Occipital lobe (tissue), 3 donors: Measurements from ENCODE around the gene MAJIN. TPM values are rescaled to one million over a fixed set of nuclear protein-coding genes. Genes with fewer than 3 reads are reported as not detected.

Experiments used
- DNase-seq: peaks from one replicate; lab custom pipeline; 2025; lab: John Stamatoyannopoulos, UW
- small RNA-seq: library from RNA; depleted of rRNA; stranded (forward); fragments of <200 nt; gene quantifications from one replicate; pipeline ENCODE3, GENCODE V24; 2014
- total RNA-seq: library from RNA; depleted of rRNA; stranded (reverse); fragments of >200 nt; gene quantifications from one replicate; pipeline ENCODE4 v1.2.3, GENCODE V29; 2014

MAJIN gene
- total RNA-seq, 1 donor from 2014 or later: not detected

DNA sequence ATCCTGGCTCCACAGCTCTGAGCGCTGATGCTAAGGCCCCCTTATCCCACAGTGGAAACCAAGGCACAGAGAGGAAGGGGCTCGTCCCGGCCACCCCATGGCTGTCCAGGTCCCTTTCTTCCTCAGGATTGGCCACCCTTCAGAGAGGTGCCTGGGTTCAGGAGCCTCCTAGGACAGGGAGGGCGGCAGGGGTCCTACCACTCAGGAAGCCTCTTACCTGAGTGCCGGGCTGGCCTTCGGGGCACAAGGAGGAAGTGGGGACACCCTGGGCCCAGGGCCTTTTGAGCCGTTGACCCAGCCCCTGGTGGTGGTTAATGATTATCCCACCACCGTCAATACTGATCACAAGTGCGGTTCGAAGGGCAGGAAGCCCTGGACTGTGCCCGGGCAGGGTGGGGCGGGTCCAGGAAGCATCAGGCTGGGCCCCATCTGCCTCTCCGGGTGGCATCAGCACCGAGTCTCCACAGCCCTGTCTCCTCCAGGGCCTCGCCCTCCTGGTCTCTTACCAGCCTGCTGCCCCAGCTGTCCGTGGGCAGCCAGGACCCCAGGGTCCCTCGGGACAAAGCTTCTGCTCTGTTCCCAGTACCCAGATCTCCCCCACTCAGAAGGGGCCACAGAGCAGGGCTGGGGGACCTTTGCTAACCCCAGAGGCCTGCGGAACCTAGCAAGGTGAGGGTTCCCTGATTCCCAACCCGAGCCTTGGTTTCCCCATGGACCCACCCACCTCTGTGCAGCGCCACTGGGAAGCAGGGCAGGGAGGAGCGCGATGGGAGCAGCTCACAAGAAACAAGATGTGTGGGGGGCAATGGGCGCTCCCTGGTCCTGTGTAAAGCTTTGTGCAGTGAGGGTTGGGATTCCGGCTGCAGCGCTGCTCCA, 78.5 kb downstream of the MAJIN start:
- DNase-seq: no peak

DNA sequence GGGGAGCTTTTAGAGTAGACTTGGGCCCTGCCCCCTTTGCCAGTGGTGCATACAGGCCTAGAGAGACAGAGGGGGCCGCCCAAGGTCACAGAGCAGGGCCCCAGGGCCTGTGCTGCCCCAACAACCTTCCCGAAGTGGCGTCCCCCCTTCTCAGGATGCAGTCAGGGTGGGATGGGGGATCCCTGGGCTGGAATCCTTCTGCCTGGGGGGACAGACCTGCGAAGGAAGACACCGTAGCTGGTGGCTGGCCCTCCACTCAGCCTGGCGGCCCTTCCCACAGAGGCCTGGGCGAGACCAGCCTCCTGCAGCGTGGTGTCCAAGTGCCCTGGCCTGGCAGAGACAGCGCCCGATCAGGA, 79.1 kb downstream of the MAJIN start:
- no peak for DNase-seq

DNA sequence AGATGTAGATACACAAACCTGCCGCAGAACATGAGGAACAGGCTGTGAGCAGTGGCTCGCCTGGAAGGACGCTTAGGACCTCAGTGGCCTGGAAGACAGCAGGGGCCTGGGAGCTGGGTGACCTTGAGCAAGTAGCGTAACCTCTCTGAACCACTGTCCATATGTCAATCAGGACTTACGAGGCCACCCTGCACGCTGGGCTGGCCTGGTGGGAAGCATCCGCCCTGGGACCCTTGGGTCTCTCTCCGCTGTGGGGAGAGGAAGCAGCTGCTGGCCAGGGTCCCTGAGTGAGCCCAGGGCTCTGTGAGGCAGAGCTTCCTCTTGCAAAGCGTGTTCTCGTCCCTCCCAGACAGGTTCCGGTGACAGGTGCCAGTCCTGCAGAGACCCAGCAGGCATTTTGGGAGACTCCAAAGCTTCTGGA, 79.5 kb downstream of the MAJIN start:
- DNase-seq: no peak

DNA sequence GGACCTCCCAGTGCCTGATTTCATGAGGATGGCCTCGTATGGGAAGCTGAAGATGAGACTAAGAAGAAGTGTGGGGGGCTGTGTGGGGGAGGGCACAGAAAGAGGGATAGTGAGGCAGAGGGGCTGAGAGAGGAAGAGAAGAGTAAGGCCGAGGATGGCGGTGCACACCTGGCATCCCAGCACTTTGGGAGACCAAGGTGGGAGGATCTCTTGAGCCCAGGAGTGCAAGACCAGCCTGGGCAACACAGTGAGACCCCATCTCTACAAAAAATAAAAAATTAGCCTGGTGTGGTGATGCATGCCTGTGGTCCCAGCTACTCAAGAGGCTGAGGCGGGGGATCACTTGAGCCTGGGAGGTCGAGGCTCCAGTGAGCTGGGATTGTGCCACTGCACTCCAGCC, 80.0 kb downstream of the MAJIN start:
- DNase-seq: no peak

DNA sequence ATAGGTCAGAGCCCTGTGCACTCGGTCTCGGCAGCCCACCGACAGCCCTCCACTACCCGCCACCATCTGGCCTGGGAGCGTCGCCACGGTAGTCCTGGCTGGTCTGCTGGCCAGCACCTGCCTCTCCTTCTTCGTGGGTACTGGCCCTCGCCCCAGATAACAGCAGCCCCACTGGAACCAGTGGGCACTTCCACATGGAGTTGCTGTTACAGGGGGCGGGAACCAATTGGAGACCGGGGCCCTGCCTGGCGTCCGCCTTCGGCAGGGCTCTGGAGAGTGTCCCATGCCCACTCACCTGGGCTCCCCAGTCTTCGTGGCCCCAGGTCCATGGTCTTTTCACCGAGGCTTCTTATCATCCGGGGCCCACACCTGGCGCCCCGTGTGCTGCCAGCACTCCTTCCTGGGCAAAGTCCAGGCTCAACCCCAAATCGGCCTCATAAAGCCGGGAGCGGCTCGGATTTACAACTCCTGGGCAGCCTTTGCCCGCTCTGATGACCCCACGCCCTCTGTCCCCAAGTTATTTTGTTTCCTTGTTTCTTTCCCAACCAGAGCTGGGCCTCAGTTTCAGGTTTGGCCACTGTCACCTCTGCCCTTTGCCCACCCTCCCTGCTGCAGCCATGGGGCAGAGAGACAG, 80.6 kb downstream of the MAJIN start:
- no peak for DNase-seq

DNA sequence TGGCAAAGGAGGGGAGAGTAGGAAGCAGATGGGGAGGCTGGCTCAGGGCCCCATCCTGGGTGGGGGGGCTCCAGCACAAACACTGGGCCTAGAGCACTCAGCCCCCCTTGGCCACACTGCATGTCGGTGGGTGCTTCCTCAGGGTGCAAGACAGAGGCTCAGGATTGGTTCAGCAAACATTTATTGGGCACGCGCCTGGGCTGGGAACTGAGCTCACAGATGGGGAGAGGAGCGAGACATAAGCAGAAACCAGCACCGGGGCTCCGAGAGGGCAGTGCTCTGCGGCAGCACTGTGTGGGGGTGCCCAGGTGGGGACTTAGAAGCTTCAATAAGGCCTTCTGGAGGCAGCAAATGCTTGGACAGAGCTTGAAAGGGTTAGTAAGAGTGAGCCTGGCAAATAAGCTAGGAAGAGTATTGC, 81.4 kb downstream of the MAJIN start:
- no peak for DNase-seq

DNA sequence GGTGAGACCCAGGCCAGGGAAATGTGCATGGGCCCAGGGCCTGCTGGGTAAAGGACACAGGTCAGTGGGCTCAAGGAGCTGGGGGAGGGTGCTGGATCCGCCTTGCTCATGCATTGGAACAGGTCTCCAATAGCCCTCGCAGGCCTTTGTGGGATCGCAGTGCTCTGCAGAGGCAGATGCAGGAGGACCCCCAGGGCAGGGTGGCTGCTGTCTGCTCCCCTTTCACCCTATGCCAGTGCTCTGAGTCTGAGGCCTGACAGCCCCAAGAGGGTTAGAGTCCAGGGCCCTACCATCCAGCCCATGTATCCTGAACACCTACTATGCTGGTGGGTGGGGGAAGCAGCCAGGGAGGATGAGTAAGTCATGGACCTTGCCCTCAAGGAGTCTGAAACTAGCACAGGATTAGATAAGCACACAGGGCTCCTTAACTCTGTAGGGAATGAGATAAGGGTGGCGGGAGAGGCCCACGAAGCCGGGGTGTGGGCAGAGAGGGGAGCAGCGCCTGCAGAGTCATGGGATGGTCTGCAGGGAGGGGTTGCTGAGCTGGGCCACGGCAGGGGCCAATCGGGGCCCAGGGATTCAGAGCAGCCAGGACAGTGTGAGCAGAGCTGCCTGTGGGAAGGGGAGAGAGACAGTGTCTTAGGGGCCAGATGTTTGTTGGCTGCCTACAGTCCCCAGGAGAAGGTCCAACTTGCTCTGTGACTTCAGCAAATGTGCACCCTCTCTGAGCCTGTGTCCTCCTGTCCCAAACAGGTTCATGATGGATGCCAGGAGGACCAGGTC, 83.0 kb downstream of the MAJIN start:
- DNase-seq: no peak

DNA sequence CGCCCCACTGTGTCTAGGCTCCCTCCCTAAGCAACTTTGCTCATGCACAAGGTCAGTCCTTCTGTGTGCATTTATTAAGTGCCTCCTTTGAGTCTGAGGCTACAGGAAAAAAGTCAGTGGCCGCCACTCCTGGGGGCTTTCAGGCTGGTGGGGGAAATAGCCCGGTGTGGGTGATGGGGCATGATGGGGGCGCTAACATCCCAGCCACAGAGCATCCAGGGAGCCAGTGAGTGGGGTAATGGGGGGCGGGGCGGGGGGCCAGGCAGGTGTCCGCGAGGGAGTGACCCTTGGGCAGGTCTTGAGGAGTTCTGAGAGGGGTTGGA, 83.5 kb downstream of the MAJIN start:
- DNase-seq: no peak

Small RNA genes lying within 50 kb of the gene (small RNA-seq; reads per million reads assigned to genes)
- gene MIR6749: not detected
- gene MIR6750: not detected
- not detected for gene MIR6879

Other genes with a start within 250 kb of the MAJIN start
- gene NRXN2, start 248.9 kb downstream of the MAJIN start, total RNA-seq: 219 TPM
- gene RASGRP2, start 228.0 kb downstream of the MAJIN start, total RNA-seq: 36.7 TPM
- 1.2 TPM for gene PYGM, start 212.1 kb downstream of the MAJIN start, total RNA-seq
- gene SF1, start 193.6 kb downstream of the MAJIN start, total RNA-seq: 80.0 TPM
- gene MAP4K2, start 168.9 kb downstream of the MAJIN start, total RNA-seq: 9.8 TPM
- 17.2 TPM for gene MEN1, start 161.6 kb downstream of the MAJIN start, total RNA-seq
- gene CDC42BPG, start 127.5 kb downstream of the MAJIN start, total RNA-seq: 0.16 TPM
- 22.9 TPM for gene EHD1, start 93.5 kb downstream of the MAJIN start, total RNA-seq
- 5.5 TPM for gene ATG2A, start 54.9 kb downstream of the MAJIN start, total RNA-seq
- gene PPP2R5B, start 47.4 kb downstream of the MAJIN start, total RNA-seq: 22.8 TPM
- gene GPHA2, start 36.2 kb downstream of the MAJIN start, total RNA-seq: not detected
- gene BATF2, start 24.9 kb upstream of the MAJIN start, total RNA-seq: not detected
- gene ARL2, start 42.1 kb upstream of the MAJIN start, total RNA-seq: 31.2 TPM
- gene SNX15, start 55.3 kb upstream of the MAJIN start, total RNA-seq: 19.0 TPM
- 8.7 TPM for gene SAC3D1, start 69.1 kb upstream of the MAJIN start, total RNA-seq
- gene NAALADL1, start 86.4 kb upstream of the MAJIN start, total RNA-seq: 2.3 TPM
- 2.0 TPM for gene CDCA5, start 111.9 kb upstream of the MAJIN start, total RNA-seq
- 14.7 TPM for gene ZFPL1, start 112.1 kb upstream of the MAJIN start, total RNA-seq
- gene VPS51, start 124.1 kb upstream of the MAJIN start, total RNA-seq: 215 TPM
- 54.3 TPM for gene TM7SF2, start 139.8 kb upstream of the MAJIN start, total RNA-seq
- gene ZNHIT2, start 145.6 kb upstream of the MAJIN start, total RNA-seq: 4.7 TPM
- gene FAU, start 150.0 kb upstream of the MAJIN start, total RNA-seq: 180 TPM
- 26.4 TPM for gene MRPL49, start 150.2 kb upstream of the MAJIN start, total RNA-seq
- gene SYVN1, start 162.4 kb upstream of the MAJIN start, total RNA-seq: 10.1 TPM
- gene SPDYC, start 198.1 kb upstream of the MAJIN start, total RNA-seq: not detected
- 56.5 TPM for gene CAPN1, start 209.8 kb upstream of the MAJIN start, total RNA-seq